NCI-H82 treated with DMSO at 0.1 percent for 48 hours (cell line): ENCODE measurements around the gene SYNPO.

Source experiments
- DNase-seq: peaks from one replicate; lab custom pipeline; 2025; ENCODE audit not compliant: unreplicated experiment; lab: John Stamatoyannopoulos, UW

SYNPO gene

GRCh38 chr5:150639751-150640150, 709 bp upstream of the SYNPO start:
- no peak for DNase-seq

GRCh38 chr5:150641006-150641570, 628 bp downstream of the SYNPO start:
- DNase-seq: no peak

- DNase-seq: no peak
Measured at GRCh38 chr5:150641824-150642566, 1.5 kb downstream of the SYNPO start.

GRCh38 chr5:150642567-150642927, 2.1 kb downstream of the SYNPO start:
- no peak for DNase-seq

GRCh38 chr5:150642991-150643710, 2.7 kb downstream of the SYNPO start:
- DNase-seq: no peak

GRCh38 chr5:150644058-150644457, 3.6 kb downstream of the SYNPO start:
- no peak for DNase-seq

- DNase-seq: no peak
Measured at GRCh38 chr5:150644514-150644913, 4.1 kb downstream of the SYNPO start.

GRCh38 chr5:150645070-150645700, 4.7 kb downstream of the SYNPO start:
- DNase-seq: no peak

- DNase-seq: no peak
Measured at GRCh38 chr5:150647275-150648251, 7.1 kb downstream of the SYNPO start.

- no peak for DNase-seq
Measured at GRCh38 chr5:150648294-150649107, 8.0 kb downstream of the SYNPO start.

GRCh38 chr5:150649108-150650020, 8.9 kb downstream of the SYNPO start:
- no peak for DNase-seq

GRCh38 chr5:150650021-150651006, 9.9 kb downstream of the SYNPO start:
- DNase-seq: no peak

- no peak for DNase-seq
Measured at GRCh38 chr5:150651382-150651781, 10.9 kb downstream of the SYNPO start.

- DNase-seq: no peak
Measured at GRCh38 chr5:150651924-150652671, 11.6 kb downstream of the SYNPO start.

- no peak for DNase-seq
Measured at GRCh38 chr5:150653145-150653761, 12.8 kb downstream of the SYNPO start.

- DNase-seq: no peak
Measured at GRCh38 chr5:150653762-150654556, 13.5 kb downstream of the SYNPO start.
